GM21367 (cell line): ENCODE data around the gene CYYR1.

Experiments
- ATAC-seq: cut with Tn5 transposase; IDR thresholded peaks from one replicate; pipeline ENCODE4 v1.9.1; 2021; ENCODE audit not compliant: unreplicated experiment

Gene CYYR1

DNA sequence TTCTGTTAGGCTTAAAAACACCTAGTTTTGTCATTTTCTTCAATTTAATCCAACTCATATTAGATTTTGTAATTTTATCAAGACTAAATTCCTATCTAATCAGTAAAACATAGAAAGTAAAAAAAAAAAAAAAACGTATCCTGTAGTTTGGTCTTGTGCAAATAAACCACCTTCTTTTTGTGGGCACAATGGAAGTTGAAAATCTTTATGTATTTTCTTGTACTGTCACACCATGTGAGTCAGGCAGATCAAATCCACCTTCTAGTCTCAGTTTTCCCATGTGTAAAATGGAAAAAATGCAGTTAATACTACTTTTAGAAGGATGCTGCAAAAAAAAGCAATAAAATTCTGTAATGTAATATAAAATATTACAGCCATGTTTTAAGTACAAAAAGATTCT is 129.8 kb downstream of the CYYR1 start:
- ATAC-seq: no peak

DNA sequence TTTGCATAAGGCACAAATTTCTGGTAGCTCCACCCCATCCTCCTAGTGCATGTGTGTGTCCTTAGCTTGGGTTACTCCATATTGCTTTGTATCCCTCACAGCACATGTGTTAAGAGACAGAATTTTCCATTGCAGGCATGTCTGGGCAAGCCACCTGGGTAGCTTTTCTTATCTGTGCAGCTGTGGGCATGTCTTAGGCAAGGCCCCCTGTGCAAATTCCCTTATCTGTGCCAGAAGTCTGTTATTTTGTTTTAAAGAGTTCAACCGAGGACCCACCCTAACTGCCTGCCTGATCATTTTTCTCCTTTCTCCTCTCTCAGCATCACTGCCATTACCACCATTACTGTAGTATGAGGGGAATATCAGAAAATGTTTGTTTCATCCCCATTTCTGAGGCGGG is 131.9 kb downstream of the CYYR1 start:
- no peak for ATAC-seq

DNA sequence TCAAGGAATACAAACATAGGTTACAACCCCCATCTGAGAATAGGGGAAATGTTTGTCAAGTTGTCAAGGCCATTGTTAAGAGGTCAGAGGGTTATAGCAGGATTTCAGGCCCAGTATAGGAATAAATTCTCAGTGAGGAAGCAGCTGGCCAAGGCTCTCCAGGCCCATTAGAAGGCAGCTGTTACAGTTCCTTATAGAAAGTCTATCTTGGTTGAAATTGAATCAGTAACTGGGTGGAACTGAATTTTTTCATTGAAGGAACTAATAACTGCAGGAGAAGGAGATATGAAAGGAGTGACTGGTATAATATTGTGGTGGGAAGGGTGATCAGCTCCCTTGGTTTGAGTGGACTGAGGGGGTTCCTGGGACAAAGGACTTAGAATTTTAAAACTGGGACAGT is 134.1 kb downstream of the CYYR1 start:
- no peak for ATAC-seq

DNA sequence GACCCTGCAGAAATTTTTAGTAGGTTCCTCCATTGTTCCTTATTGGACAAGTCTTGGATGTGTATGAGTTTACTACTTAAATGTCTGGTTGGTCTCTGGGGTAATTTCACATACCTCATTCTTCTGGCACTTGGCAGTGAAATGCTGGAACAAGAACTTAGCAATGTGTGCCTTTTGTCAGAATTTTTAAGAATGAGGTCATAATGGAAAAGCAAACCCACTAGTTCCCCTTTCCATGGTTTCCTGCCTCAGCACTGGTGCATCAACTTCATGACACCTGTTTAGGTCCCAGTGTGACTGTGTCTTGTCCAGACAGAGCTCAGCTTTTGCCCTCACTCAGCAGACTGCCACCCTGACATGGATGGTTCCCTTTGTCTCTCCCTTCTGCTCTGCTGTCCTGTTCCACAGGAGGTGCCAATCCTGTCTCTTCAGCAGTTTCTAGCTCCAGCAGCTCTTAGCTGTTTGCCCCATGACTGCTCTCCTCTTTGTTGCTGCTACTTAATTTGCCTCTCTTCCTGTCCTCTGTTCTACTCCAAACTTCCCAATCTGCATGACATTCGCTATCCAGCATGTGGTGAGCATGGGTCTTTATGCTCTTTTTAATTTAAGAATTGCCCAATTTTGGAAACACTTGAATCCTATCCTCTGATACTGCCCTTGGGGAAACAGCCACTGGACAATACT is 135.6 kb downstream of the CYYR1 start:
- no peak for ATAC-seq

DNA sequence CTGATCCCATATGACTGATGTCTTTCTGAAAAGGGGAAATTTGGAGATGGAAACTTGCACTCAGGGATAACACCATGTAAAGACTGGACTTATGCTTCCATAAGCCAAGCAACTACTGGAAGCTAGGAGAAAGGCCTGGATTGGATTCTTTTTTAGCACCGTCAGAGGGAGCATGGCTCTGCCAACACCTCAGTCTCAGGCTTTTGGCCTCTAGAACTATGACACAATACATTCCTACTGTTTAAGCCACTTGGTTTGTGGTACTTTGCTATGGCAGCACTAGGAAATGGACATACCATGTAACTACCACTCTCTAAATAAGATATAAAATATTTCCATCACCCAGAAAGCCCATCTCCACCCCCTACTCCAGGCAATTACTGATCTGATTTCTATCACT is 139.7 kb downstream of the CYYR1 start:
- no peak for ATAC-seq

DNA sequence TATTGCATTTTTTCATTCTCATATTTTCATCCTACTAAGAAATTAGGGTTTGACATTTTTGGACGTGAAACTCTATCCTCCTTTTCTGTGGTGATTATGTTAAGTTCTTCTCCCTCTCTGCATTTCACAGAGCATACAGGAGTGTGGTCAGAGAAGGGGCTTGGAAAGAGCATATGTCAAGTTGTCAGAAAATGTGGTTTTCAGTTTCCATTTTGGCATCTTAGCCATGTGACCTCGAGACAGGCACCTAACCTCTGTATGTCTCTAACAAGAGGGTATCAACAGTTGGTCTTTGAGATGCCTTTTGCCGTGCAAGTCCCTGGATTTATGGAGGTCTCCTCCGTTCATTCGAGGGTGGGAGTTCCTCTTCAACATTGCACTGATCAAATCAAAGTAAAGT is 140.7 kb downstream of the CYYR1 start:
- no peak for ATAC-seq

- ATAC-seq: no peak
These were observed 147.5 kb downstream of the CYYR1 start for GRCh38 chr21:26425576-26425975.

DNA sequence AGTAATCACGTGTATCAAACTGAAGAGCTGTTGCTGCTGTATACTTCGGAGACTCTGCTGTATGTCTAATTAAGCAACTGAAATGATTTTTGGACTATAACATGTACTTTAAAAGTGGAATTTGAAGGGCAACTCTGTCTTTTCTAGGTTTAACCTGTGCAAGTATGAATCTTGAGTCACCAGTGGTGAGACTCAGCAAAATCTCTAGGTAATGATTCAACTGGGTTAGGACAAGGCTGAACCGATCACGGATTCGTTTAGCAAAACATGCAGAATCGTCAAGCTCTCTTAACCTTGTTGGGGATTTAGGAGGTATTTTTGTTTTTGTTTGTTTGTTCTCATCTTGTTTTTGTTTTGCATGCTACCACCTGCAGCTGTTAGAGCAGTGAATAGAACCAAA is 149.6 kb downstream of the CYYR1 start:
- ATAC-seq: no peak

DNA sequence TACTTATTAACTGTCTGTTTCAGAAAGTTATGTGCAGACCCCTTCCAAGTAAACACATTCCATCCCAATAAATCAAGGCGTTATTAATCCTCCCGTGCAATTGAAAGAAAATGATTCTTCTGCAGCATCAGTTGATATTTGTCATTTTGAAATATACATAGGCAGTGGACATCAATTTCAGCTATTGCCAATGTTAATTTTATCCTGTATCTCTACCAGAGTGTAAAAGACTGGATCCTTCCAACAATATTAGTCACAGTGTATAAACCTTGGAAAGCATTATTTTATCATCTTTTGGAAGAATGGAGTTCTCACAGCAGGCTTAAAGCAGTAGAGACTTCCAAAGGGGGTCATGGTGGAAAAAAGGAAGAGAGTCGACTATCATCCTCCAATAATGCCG is 150.4 kb downstream of the CYYR1 start:
- ATAC-seq: no peak

DNA sequence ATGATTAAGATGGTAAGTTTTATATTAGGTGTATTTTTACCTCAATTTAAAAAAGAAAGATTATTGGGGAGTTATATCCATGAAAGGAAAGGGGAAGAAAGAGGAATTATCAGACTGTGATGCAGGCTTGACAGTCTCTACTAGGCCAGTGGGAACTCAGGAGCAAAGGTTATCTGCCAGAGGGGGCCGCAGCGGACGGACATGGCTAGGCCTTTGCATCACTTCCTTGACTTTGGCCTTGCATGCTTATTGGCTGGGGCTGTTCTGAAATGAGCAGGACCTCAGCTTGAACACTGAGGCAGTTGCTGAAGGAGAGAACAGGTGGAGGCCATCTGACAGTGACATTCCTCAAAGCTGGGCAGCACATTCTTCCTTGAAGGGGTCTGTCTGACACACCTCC is 150.9 kb downstream of the CYYR1 start:
- ATAC-seq: no peak

GRCh38 chr21:26421724-26422123 is 151.4 kb downstream of the CYYR1 start:
- ATAC-seq: no peak
